IPS-18c (cell line): Measurements from ENCODE around the gene CUL9.

Experiments used
- H3K4me3 ChIP-seq: 2 replicates; pipeline ENCODE4 v1.7.0; 2013; ENCODE audit warnings: low read depth, mild to moderate bottlenecking, low read length, moderate library complexity; ENCODE audit not compliant: insufficient read depth
- H3K9me3 ChIP-seq: one replicate; pipeline ENCODE4 v1.6.1; 2013; ENCODE audit warnings: mild to moderate bottlenecking, low read length, moderate library complexity; ENCODE audit not compliant: control insufficient read depth, insufficient read depth

The CUL9 gene

DNA sequence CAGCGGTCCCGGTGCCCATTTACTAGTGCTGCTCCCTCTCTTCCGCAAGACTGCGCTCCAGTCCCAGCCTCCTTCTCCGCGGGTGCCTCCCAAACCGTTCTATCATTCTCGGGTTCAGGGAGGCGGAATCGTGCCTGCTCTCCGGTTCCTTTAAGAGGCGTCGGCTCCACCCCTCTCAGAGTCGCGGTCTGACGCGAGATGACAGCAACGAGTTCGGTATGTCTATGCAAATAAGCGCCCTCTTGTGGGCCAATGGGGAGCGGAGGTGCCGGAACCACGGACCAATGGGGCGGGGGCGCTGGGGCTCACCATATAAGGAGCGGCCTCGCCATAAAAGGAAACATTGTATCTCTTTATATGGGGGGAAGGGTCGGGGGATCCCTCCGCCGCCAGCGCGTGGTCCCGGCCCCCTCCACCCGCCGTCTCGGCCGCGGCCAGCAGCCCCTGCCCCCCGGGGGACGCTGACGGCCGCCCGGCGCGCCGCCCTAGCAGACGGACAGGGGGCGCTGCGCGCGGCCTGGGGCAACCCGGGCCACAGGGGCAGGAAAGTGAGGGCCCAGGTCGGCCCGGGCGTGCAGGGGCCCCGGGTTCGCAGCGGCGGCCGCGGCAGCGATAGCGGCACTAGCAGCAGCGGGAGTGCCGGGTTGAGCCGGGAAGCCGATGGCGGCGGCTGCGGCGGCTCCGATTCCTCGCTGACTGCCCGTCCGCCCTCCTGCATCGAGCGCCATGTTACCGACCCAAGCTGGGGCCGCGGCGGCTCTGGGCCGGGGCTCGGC lies 10.9 kb upstream of the CUL9 start, which contains the start of gene SRF:
Gene SRF, plus strand, starts transcription at position 339 of the 776 bp plus-strand sequence. Its CDS starts 388 bp downstream, at position 727.
- H3K4me3 ChIP-seq: peak within 1 kb of the TSS; percentile 89
- H3K9me3 ChIP-seq: no peaks in the 10 kb centered on the region

DNA sequence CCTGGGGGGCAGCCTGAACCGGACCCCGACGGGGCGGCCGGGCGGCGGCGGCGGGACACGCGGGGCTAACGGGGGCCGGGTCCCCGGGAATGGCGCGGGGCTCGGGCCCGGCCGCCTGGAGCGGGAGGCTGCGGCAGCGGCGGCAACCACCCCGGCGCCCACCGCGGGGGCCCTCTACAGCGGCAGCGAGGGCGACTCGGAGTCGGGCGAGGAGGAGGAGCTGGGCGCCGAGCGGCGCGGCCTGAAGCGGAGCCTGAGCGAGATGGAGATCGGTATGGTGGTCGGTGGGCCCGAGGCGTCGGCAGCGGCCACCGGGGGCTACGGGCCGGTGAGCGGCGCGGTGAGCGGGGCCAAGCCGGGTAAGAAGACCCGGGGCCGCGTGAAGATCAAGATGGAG lies 10.3 kb upstream of the CUL9 start:
- no peaks in the 10 kb centered on the region for H3K9me3 ChIP-seq
- H3K4me3 ChIP-seq: peak overlapping the region; percentile 89

- no peaks in the 10 kb centered on the region for H3K9me3 ChIP-seq
- H3K4me3 ChIP-seq: peak overlapping the region; percentile 89
These were observed 9.6 kb upstream of the CUL9 start for GRCh38 chr6:43172104-43173007.

DNA sequence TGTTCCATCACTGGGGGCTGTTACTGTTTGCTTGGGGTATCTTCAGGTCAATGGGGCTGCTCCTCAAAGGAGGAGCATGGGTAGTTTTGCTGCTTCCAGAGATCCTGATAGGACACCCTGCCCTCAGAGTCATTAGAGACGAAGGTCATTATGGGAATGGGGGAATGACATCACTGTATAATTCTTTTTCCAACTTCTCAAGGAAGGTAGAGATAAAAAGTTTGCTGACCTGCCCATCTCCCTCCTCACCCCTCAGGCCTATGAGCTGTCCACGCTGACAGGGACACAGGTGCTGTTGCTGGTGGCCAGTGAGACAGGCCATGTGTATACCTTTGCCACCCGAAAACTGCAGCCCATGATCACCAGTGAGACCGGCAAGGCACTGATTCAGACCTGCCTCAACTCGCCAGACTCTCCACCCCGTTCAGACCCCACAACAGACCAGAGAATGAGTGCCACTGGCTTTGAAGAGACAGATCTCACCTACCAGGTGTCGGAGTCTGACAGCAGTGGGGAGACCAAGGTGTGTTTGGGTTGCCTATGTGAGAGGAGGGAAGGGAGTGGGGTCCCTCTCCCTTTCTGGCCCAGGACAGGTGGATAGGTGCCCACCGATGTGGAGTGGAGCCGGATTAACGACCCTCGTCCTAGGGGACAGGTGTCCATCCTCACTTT lies 8.3 kb upstream of the CUL9 start:
- no peaks in the 10 kb centered on the region for H3K9me3 ChIP-seq
- H3K4me3 ChIP-seq: peak overlapping the region; percentile 89

- Histone ChIP-seq H3K4me3 (peak overlapping the region; percentile 45), H3K9me3 (no peaks in the 10 kb centered on the region)
These were observed 7.5 kb upstream of the CUL9 start for GRCh38 chr6:43174263-43175112.

DNA sequence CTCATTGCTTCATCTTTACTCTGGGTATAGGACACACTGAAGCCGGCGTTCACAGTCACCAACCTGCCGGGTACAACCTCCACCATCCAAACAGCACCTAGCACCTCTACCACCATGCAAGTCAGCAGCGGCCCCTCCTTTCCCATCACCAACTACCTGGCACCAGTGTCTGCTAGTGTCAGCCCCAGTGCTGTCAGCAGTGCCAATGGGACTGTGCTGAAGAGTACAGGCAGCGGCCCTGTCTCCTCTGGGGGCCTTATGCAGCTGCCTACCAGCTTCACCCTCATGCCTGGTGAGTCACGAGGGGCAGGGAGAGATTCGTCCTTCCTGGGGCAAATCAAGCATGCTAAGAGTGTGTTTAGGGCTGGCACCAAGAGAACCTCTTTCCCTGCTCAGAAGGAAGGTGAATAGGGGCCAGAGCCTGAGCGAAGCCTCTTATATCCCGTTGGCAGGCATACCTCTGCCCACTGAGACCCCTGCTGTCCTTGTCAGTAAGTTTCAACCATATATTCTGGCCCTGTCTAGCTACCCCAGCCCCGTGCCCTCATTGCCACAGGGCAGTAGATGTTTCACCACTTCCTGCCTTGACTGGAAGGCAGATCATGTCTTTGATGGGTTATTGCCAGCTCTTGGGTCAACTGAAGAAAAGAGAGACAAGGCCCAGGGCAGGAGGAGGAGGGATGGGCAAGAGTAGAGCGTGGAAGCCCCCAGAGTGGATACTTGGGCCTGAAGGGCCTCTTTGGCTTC lies 6.1 kb upstream of the CUL9 start:
- Histone ChIP-seq H3K4me3 (no peak overlapping the region), H3K9me3 (no peaks in the 10 kb centered on the region)

DNA sequence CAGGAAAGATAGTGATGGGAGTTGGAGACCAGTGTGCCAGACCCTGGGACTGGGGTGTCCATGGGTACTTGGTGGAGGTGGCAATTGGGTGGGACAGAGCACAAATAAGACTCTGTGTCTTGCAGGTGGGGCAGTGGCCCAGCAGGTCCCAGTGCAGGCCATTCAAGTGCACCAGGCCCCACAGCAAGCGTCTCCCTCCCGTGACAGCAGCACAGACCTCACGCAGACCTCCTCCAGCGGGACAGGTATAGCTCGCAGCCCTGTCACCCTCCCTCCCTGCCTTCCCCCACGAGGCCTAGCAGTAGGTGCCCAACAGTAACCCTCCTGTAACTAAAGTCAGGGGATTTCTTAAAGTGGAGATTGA lies 5.6 kb upstream of the CUL9 start:
- no peak overlapping the region for H3K4me3 ChIP-seq
- H3K9me3 ChIP-seq: no peaks in the 10 kb centered on the region

GRCh38 chr6:43178150-43178549 lies 3.8 kb upstream of the CUL9 start:
- no peak overlapping the region for H3K4me3 ChIP-seq
- no peaks in the 10 kb centered on the region for H3K9me3 ChIP-seq

DNA sequence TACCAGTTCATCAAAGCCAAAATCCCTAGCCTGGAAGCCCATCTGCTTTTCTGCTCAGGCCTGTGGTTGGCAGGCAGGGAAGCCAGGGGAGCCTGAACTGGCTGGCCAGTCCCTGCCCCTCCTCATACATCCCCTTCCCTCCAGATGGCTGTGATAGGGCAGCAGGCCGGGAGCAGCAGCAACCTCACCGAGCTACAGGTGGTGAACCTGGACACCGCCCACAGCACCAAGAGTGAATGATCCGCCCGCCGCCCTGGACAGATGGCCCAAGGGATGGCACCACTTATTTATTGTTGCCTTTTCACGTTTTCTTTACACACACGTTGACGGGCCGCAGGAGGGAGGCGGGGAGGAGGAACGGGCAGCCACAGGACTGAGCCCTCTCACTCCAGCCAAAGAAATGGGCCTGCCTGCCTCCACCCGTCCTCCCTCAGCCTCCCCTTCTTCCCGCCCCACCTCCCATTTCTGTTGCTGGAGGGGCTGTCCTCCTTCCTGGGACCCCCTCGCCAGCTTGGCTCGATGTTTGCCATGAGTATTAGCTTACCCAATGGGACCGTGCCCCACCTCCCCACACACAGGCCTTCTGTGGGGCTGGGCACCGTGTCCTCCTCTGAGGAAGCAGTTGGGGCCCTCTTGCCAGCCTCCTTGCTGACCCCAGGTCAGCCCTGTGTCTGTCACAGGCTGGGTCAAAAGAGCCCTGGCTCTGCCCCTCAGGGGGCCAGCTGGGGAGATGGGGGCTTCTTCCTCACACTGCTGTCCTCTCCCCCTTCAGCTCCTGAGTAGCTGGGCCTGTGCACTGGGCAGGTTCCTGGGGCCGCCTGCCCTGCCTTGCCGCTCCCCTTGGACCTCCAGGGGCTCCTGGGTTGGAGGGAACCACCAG lies 2.8 kb upstream of the CUL9 start:
- H3K9me3 ChIP-seq: no peaks in the 10 kb centered on the region
- no peak overlapping the region for H3K4me3 ChIP-seq

GRCh38 chr6:43180058-43180457 lies 1.9 kb upstream of the CUL9 start:
- Histone ChIP-seq H3K9me3 (no peaks in the 10 kb centered on the region), H3K4me3 (no peak overlapping the region)

GRCh38 chr6:43180985-43181384 lies 1.0 kb upstream of the CUL9 start:
- no peak overlapping the region for H3K4me3 ChIP-seq
- H3K9me3 ChIP-seq: no peaks in the 10 kb centered on the region

DNA sequence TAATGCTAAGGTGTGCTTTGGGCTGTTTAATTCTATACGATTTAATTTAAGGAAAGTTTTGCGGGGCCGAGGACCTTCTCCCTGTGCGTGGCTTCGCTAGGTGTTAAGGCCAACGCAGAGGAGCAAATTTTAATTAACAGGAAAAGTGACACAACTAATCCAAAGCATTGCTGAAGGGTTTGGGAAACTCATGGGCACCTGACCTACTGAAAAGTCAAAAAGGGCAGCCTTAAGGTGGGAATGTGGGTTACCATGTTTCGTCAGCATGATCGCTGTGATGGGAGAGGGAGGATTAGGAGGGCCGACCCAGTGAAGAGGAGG lies 415 bp upstream of the CUL9 start:
- Histone ChIP-seq H3K9me3 (no peaks in the 10 kb centered on the region), H3K4me3 (peak overlapping the region; percentile 73)

- H3K9me3 ChIP-seq: no peaks in the 10 kb centered on the region
- no peak overlapping the region for H3K4me3 ChIP-seq
These were observed 1.4 kb downstream of the CUL9 start for GRCh38 chr6:43183441-43183840.

DNA sequence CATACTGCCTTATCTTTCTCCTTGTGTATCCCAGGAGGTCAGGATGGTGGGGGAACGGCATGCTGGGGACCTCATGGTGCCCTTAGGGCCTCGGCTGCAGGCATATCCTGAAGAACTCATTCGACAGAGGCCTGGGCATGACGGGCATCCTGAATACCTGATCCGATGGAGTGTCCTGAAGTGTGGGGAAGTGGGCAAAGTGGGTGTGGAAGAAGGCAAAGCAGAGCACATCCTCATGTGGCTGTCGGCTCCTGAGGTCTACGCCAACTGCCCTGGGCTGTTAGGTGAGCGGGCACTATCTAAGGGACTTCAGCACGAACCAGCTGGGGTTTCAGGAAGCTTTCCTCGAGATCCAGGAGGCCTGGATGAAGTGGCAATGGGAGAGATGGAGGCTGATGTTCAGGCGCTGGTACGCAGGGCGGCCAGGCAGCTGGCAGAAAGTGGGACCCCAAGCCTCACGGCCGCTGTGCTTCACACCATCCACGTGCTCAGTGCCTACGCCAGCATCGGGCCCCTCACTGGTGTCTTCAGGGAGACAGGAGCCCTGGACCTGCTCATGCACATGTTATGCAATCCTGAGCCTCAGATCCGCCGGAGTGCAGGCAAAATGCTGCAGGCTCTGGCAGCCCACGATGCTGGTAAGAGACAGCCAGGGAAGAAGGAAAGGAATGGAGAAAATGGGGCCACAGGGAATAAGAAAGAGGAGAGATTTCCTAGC lies 2.4 kb downstream of the CUL9 start:
- Histone ChIP-seq H3K4me3 (no peak overlapping the region), H3K9me3 (no peaks in the 10 kb centered on the region)

- Histone ChIP-seq H3K9me3 (no peaks in the 10 kb centered on the region), H3K4me3 (no peak overlapping the region)
These were observed 3.5 kb downstream of the CUL9 start for GRCh38 chr6:43185391-43185985.
